HL-60/S4 treated with retinoic acid at 250 ng/mL for 4 days and 3 days (cell line): Measurements from ENCODE around the gene TTLL13.

Source experiments
- in situ Hi-C: fragments of 300-500 bp; cut with MboI; formaldehyde crosslinking; loops from 2 replicates; pipeline ENCODE4 v1.7.0; 2022; ENCODE audit warnings: low sequenced_read_pairs

Gene TTLL13

GRCh38 chr15:90214553-90215196 is 34.7 kb upstream of the TTLL13 start:
- in situ Hi-C loops, result no loop called here

DNA sequence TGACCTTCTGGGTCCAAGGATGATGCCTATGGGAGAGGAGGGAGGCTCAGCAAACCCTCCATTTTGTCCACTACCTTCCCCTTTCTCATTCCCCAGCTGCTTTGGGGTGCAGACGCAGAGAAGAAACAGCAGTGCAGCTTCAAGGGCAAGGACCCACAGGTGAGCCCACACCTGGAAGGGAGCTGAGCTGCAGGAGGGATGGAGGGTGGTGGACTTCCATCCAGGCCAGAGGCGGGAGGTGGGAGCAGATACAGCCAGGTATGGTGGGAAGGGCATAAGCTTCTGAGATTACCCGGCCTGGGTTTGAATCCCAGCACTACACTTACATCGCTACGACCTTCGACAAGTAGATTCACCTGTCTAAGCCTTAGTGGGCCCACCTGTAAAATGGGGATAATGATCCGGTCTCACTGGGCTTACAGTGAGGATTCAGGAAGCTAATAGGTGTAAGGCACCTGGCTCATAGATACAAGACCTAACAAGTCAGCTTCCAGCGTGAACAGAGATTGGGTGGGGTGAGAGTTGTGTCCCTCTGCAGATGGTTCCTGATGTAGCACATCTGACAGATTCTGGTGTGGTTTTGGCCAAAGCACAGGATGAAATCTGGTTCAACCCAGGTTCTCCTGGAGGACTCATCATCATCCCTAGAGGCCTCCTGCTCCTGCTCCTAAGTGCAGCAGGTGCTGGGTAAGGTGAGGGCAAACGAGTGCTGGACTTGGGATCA is 31.5 kb upstream of the TTLL13 start:
- in situ Hi-C loops, result no loop called here

- in situ Hi-C loops, result loop anchor here (10.0 kb wide), 1 partner anchor 55 kb away; no protein-coding TSS in a partner anchor
Measured at GRCh38 chr15:90219421-90220141, 29.8 kb upstream of the TTLL13 start.

DNA sequence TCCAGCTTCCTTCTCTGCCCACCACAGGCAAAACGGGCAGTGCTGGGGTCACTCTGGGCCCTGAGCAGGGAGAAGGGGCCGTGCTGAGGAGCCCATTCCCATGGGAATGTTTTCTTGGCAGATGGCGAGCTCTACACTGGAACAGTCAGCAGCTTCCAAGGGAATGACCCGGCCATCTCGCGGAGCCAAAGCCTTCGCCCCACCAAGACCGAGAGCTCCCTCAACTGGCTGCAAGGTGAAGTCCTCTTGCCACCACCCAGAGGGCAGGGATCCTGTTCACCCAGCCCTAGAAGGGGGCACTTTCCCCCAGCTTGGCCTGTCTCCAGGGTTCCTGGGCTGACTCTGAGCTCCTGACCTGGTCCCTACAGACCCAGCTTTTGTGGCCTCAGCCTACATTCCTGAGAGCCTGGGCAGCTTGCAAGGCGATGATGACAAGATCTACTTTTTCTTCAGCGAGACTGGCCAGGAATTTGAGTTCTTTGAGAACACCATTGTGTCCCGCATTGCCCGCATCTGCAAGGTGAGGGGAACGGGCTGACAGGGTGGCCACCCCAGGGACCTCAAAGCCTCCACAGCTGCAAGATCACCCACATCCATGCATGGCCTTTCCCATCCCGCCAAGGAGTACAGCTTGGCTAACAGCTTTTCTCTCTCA is 28.0 kb upstream of the TTLL13 start:
- in situ Hi-C loops, result loop anchor here (10.0 kb wide), 1 partner anchor 57 kb away; no protein-coding TSS in a partner anchor

DNA sequence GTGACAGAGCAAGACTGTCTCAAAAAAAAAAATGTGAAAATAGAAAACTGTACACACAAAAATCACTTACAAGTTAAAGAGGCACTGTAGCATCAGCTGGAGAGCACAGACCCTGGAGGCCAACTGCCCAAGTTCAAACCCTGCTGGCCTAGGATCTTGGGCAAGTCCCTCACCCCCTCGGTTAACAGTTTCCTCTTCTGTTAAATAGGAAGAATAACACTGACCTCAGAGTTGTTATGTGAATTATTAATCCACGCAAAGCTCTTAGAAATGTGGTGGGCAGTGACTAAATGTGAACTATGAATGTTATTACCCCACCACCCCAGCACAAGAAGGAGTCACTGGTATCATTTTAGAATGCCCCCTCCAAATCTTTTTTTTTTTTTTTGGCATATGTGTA is 26.8 kb upstream of the TTLL13 start:
- in situ Hi-C loops, result loop anchor here (10.0 kb wide), 1 partner anchor 58 kb away; no protein-coding TSS in a partner anchor

DNA sequence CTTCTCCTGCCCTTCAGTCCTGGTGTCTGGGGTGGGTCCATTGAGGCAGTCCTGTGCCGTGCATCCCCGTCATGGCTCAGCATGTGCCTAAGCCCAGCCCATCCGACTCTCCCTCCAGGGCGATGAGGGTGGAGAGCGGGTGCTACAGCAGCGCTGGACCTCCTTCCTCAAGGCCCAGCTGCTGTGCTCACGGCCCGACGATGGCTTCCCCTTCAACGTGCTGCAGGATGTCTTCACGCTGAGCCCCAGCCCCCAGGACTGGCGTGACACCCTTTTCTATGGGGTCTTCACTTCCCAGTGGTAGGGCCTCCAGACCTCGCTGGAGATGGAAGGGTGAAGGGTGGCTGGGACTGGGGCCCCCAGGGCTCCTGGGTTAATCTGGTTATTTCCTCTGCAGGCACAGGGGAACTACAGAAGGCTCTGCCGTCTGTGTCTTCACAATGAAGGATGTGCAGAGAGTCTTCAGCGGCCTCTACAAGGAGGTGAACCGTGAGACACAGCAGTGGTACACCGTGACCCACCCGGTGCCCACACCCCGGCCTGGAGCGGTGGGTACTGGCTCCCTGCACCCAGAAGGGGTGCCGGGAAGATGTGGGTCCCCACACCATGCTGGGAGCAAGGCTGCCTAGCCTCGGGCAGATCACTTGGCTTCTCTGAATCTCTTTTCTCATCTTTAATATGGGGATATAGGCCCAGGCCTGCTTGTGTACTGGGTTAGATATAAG is 25.8 kb upstream of the TTLL13 start:
- in situ Hi-C loops, result loop anchor here (10.0 kb wide), 1 partner anchor 59 kb away; no protein-coding TSS in a partner anchor

DNA sequence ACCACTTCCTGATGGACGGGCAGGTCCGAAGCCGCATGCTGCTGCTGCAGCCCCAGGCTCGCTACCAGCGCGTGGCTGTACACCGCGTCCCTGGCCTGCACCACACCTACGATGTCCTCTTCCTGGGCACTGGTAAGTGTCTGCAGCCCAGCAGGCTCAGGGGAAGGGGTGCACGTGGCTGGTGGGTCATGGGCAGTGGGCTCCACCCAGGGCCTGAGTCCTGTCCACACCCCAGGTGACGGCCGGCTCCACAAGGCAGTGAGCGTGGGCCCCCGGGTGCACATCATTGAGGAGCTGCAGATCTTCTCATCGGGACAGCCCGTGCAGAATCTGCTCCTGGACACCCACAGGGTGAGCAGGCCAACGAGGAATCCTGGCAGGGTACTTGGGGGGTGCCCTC is 24.3 kb upstream of the TTLL13 start:
- in situ Hi-C loops, result loop anchor here (10.0 kb wide), 1 partner anchor 60 kb away; no protein-coding TSS in a partner anchor

DNA sequence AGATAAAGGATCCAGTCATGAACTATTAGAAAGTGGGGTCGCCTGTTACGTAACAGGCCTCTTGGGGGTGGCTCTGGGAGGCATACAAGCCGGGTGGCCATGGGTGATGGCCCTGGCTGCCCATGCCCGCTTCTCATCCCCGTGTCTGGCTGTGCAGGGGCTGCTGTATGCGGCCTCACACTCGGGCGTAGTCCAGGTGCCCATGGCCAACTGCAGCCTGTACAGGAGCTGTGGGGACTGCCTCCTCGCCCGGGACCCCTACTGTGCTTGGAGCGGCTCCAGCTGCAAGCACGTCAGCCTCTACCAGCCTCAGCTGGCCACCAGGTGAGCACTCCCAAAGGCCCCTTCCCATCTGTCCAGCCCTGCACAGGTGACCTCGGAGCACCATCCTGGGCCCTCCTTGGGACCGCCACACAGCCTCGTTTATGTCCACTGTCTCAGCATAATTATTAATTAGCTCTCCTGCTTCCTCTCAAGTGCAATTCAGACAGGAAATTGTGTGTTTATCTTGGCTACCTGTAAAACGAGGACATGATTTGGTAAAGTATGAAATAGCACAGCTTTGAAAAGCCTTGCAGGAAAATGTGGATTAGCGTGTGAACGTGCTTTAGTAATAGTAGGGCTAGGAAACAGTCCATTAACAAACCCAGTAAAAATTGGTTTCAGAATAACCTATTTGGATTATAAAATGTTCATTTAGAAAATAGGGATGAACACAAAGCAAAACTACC is 23.7 kb upstream of the TTLL13 start:
- in situ Hi-C loops, result loop anchor here (10.0 kb wide), 1 partner anchor 61 kb away; no protein-coding TSS in a partner anchor

GRCh38 chr15:90227336-90227735 is 22.0 kb upstream of the TTLL13 start:
- in situ Hi-C loops, result loop anchor here (10.0 kb wide), 1 partner anchor 63 kb away; no protein-coding TSS in a partner anchor

DNA sequence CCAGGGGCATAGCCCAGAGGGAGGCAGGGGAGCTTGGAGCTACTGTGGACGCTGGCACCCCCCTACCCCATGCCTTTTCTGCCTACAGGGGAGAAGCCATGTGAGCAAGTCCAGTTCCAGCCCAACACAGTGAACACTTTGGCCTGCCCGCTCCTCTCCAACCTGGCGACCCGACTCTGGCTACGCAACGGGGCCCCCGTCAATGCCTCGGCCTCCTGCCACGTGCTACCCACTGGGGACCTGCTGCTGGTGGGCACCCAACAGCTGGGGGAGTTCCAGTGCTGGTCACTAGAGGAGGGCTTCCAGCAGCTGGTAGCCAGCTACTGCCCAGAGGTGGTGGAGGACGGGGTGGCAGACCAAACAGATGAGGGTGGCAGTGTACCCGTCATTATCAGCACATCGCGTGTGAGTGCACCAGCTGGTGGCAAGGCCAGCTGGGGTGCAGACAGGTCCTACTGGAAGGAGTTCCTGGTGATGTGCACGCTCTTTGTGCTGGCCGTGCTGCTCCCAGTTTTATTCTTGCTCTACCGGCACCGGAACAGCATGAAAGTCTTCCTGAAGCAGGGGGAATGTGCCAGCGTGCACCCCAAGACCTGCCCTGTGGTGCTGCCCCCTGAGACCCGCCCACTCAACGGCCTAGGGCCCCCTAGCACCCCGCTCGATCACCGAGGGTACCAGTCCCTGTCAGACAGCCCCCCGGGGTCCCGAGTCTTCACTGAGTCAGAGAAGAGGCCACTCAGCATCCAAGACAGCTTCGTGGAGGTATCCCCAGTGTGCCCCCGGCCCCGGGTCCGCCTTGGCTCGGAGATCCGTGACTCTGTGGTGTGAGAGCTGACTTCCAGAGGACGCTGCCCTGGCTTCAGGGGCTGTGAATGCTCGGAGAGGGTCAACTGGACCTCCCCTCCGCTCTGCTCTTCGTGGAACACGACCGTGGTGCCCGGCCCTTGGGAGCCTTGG is 21.3 kb upstream of the TTLL13 start:
- in situ Hi-C loops, result loop anchor here (10.0 kb wide), 1 partner anchor 63 kb away; no protein-coding TSS in a partner anchor

GRCh38 chr15:90228960-90229359 is 20.4 kb upstream of the TTLL13 start:
- in situ Hi-C loops, result loop anchor here (10.0 kb wide), 1 partner anchor 64 kb away; no protein-coding TSS in a partner anchor

DNA sequence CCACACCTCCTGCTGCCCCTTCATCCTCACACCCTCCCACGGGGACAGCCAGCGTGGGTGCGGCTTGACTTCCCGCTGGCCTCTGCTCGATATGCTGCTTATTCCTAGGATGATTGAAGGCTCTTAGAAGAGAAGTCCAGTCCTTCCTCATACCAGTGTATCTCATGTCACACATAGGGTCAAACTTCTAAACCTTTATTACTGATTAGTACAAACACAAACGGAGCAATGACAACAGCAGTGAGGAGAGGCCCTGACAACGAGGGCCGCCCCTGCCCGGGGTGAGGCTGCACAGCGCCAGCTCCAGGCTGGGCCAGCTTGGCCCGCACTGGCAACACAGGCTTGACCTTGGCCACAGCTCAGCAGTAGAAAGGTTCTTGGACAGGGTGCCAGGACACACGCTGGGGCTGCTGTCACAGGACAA is 19.3 kb upstream of the TTLL13 start:
- in situ Hi-C loops, result no loop called here

- in situ Hi-C loops, result no loop called here
Measured at GRCh38 chr15:90230610-90231009, 18.7 kb upstream of the TTLL13 start.

DNA sequence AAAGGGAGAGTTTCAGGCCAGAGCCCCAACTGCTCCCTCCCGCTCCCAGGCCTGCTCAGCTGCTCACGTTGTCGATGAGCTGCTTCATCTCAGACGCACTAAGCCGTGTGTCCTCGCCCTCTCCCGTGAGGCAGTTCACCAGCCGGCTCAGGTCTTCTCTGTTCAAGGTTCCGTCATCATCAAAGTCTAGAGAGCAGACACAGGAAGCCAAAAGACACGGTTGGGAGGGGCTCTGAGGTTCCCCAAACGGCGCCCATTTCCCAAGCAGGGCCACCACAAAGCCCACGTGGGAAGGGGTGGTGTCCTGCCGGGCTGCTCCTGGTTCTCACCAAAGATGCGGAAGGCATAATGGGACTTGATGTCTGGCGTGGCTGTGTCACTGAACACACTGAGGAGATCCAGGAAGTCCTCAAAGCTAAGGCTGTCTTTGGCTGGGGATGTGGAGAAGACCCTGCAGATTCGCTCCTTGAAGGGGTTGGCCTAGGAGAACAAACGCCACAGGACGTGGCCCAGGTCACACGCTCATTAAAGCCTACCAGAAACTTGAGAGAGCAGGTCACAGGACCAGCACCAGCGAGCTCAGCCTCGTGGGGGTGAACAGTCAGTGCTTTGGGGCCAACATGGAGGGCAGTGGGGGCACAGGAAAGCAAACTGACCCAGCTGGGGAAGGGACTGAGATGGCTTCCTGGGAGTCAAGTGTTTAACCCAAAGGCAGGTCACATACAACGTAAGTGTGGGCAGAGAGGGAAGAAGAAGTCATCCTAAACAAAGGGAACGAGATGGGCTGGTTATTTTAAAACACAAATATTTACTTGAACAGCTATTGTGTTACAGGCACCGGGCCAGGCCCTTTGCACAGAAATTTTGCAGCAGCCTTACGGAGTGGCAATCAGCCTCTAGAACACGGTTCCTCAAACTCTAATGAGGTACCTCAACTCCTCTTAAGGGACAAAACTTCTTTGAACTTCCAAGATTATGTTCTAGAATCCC is 18.0 kb upstream of the TTLL13 start:
- in situ Hi-C loops, result no loop called here

DNA sequence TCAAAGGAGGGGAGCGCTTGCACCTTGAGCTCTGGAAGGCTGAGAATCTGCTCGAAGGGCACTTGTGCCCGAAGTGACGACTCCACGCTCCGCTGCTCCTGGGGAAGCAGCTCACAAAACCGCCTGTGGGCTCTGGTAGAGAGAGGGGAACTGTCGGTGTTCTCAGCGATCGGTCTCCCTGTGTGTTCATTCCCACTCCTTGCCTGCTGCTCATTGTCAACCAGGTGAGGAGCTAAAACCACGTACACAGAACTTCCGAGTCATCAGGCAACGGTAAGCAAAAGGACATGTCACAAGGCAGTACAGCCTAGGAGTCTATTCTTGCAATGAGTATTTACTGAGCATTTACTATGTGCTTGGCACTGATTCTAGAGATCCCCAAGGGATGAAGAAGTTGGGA is 17.2 kb upstream of the TTLL13 start:
- in situ Hi-C loops, result no loop called here

GRCh38 chr15:90232941-90233386 is 16.4 kb upstream of the TTLL13 start:
- in situ Hi-C loops, result no loop called here
